ENCODE measurements around the gene MBNL2. TPM values are rescaled to one million over a fixed set of nuclear protein-coding genes. Genes with fewer than 3 reads are reported as not detected.

MBNL2 gene
- total and polyA plus RNA-seq, 2 experiments from 2014 or later, result 0.55 to 3.2 TPM

- TF ChIP-seq EZH2 (IDR thresholded peaks at IDR 0.05; ENCODE audit: low read depth, unreplicated experiment), result no peak
- no peak for TF ChIP-seq REST (IDR thresholded peaks at IDR 0.05; ENCODE audit: unreplicated experiment)
- TF ChIP-seq EZH2phosphoT487 (IDR thresholded peaks at IDR 0.05; ENCODE audit: unreplicated experiment), result no peak
- TF ChIP-seq POLR2AphosphoS5 (IDR thresholded peaks at IDR 0.05; ENCODE audit: low read depth), result no peak
- no peak for TF ChIP-seq ZNF114 (CRISPR knock-in tag; IDR thresholded peaks at IDR 0.05)
- no peak for TF ChIP-seq ETS1 (IDR thresholded peaks at IDR 0.05)
- TF ChIP-seq CREB1 (CRISPR knock-in tag; IDR thresholded peaks at IDR 0.05; ENCODE audit: low read depth), result no peak
- TF ChIP-seq NANOG (IDR thresholded peaks at IDR 0.05; ENCODE audit: borderline replicate concordance), result no peak
- TF ChIP-seq ZNF462 (CRISPR knock-in tag; IDR thresholded peaks at IDR 0.05), result no peak
- TF ChIP-seq STAT1 (IDR thresholded peaks at IDR 0.05; ENCODE audit: unreplicated experiment), result no peak
- no peak for TF ChIP-seq ZNF331 (CRISPR knock-in tag; IDR thresholded peaks at IDR 0.05; ENCODE audit: low read depth)
- no peak for TF ChIP-seq JUNB (IDR thresholded peaks at IDR 0.05; ENCODE audit: unreplicated experiment)
- no peak for TF ChIP-seq CTCF (conservative IDR thresholded peaks at IDR 0.05; ENCODE audit: low read depth in 2 of 2)
- Histone ChIP-seq H4K20me1 (replicated peaks; ENCODE audit: insufficient read depth) (no peaks in the 10 kb centered on the region; the same call in 1 of the 2 replicates), H3K4me3 (no peak overlapping the region), H2AFZ (no peak overlapping the region), H3K79me2 (replicated peaks; ENCODE audit: insufficient read depth) (no peaks in the 10 kb centered on the region), H3K27me3 (ENCODE audit: insufficient read depth) (peaks cover 31% of the 10 kb centered on the region), H3F3A (replicated peaks; ENCODE audit: low read depth) (no peaks in the 10 kb centered on the region), H3K4me2 (peak overlapping the region; percentile 16), H3K4me1 (ENCODE audit: insufficient read depth) (peaks cover 40% of the 10 kb centered on the region), H3K27ac (ENCODE audit: low read depth) (no peak overlapping the region), H3K36me3 (ENCODE audit: insufficient read depth) (no peaks in the 10 kb centered on the region), H3K9me2 (ENCODE audit: insufficient read depth) (no peaks in the 10 kb centered on the region)
- no peaks in the 10 kb centered on the region for H3K36me3 Mint-ChIP-seq (ENCODE audit: low read depth)
- H3K4me1 Mint-ChIP-seq, result peaks cover 27% of the 10 kb centered on the region
- H3K27me3 Mint-ChIP-seq (ENCODE audit: insufficient read depth, low read depth, poor library complexity), result peaks cover 15% of the 10 kb centered on the region
- DNase-seq (ENCODE audit: low spot score) (no peak), ATAC-seq (peak; percentile 49)
- H3K9me3 Mint-ChIP-seq, result no peaks in the 10 kb centered on the region
- no peak overlapping the region for H3K4me3 Mint-ChIP-seq
- no peak overlapping the region for H3K27ac Mint-ChIP-seq
Observed at GRCh38 chr13:97240788-97241734, 18.9 kb downstream of the MBNL2 start.
